Activated T-helper 1 cell treated with Interleukin-2 at 50 U/mL for 16 hours (primary cell): ENCODE results near the gene ASCC1.
"Not testable (repeated sequence)": the region's sequence is repeated elsewhere in the genome, so short reads cannot be mapped to it uniquely, and the experiment has no call there.

Experiments
- DNase-seq: peaks from one replicate; pipeline ENCODE4 v3.0.0-alpha.2; 2020; ENCODE audit warnings: low read depth

ASCC1 gene

DNA sequence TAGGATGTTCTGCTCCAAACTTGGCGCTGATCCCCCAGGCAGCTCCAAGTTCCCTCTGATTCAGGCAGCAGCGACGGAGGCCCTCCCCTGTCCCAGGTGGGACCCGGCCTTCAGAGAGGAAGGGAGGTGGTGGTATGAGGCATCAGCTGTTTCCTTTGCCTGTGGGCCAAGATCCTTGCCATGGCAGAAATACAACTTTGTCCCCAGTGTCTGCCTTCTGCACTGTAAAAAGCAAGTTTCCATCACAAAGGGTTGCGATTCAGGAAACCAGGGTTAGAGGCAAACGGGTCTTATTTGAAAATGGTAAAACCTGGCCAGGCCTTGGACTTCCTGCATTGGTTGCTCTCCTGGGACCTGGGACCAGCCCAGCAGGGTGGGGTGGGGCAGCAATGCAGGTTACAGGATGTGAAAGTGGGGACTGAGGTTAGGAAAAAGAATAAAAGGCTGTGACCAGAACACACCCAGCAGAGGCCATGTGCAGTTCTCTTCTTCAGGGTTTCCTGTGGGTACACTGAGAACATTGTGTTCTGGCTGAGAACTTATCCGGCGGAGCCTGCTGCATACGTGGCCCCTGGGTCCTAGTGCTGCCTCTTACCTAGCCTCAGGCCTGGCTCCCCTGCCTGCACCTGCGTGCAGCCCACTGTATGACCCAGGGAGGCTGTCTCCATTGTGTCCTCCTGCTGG, 32.5 kb upstream of the ASCC1 start:
- DNase-seq, result peak; percentile 55

- no peak for DNase-seq
These were observed 30.0 kb upstream of the ASCC1 start for GRCh38 chr10:72245949-72246525.

DNA sequence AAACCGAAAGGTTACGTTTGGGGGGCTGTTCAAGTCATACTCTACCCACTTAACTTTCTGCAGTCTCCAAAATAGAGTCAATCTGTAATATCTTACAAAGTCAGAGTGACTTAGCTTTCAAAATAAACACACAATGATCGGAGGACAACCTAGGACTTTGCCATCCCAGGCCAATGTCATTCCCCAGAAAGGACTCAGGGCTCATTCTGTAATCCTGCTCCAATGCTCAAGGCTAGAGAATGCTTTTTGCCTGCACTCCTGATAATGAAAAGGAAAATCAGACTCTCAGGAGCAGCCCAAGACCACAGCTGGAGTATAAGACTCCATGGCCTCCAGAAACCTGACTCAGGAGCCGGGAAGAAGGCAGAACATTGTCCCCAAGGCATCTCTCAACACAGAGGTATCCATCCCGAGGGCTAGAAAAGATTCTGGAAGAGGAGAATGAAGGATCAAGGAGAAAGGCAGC, 28.5 kb upstream of the ASCC1 start:
- DNase-seq, result no peak

DNA sequence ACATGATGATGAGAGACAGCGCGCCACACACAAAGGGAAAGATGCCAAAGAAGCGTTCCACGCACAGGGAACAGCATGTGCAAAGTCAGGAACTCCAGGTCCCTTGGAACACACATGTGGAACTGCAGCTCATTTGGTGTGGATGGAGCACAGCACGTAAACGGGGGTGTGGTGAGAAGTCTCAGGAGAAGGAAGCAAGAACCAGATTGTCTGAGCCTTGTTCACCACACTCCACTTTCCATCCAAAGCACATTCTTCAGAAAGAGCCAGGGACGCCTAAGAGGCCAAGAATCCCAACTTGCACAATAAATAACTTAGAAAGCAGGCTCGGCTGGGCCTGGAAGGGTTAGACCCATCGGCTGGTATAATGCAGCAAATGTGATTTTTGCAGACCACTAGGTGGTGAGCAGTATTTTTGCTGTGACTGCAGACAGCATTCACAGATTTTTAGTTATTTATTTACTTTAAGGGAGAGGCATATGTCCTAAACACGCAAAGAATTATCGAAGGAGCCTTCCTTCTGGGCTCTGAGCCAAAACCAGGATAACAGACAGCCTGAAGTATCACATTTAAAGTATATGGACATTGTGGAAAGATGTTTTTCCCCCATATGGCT, 27.9 kb upstream of the ASCC1 start:
- DNase-seq, result no peak

GRCh38 chr10:72242675-72243074, 26.6 kb upstream of the ASCC1 start:
- DNase-seq, result no peak

- no peak for DNase-seq
These were observed 25.7 kb upstream of the ASCC1 start for GRCh38 chr10:72241691-72242252.

DNA sequence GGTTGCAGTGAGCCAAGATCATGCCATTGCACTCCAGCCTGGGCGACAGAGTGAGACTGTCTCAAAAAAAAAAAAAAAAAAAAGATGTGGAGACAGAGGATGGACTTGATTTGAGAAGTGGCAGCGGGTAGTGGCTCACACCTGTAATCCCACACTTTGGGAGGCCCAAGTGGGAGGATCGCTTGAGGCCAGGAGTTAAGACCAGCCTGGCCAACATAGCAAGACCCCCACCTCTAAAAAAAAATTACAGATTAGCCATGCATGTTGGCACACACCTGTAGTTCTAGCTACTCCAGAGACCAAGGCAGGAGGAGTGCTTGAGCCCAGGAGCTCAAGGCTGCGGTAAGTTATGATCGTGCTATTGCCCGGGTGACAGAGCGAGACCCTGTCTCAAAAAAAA, 24.3 kb upstream of the ASCC1 start:
- DNase-seq, result no peak

- no peak for DNase-seq
These were observed 23.3 kb upstream of the ASCC1 start for GRCh38 chr10:72239409-72239808.

- DNase-seq, result no peak
These were observed 22.5 kb upstream of the ASCC1 start for GRCh38 chr10:72238392-72239175.

DNA sequence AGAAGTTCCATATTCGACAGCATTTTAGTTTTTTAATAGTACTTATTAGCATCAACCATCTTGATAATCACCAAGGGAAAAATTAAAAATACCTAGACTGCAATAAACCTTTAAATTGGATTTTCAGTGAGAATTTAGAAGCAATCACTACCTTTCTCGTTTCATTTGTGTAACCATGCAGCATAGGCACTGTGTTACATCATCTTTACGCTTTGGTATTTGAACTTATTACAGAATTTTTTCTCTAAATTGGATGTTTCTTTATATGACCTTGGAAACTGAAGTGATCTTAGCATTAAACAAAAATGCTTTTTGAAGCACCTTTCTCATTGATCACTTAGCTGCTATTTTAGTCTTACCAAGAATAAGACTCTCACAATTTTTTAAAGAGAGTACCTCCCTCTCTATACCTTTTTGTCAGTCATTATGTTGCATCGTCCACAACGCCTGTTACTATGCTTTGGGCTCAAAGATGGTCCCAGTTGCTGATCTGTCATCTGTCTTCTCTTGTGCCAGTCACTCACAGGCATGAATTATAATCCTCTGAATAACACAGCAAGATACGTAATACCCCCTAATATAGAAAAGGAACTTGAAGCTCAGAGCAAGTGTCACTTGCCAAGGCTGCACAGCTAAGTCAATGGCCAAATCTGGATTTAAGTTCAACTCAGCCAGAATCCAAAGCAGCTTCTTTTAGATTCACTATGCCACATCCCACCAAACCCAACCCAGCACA, 19.6 kb upstream of the ASCC1 start:
- no peak for DNase-seq

- DNase-seq, result no peak
These were observed 18.6 kb upstream of the ASCC1 start for GRCh38 chr10:72234560-72235095.

DNA sequence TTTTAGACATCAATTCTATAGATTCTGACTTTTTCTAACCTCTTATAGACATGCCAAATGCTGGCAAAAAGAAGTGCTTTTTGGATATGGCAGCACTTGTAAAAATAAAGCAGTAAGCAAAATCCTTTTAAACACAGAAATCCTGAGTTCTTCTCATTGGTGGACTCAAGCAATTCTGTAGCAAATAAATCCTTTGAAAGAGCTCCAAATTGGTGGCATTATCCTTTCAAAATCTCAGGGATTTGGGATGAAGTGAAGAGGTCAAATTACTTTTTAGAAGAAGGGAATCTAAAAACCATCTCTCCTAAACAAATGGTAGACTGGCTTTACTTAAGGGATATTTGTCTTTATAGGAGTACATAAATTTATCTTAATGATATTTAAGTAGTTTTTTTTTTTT, 17.5 kb upstream of the ASCC1 start:
- DNase-seq, result no peak

GRCh38 chr10:72229261-72230251, 13.5 kb upstream of the ASCC1 start:
- DNase-seq, result no peak

GRCh38 chr10:72228318-72228751, 12.3 kb upstream of the ASCC1 start:
- no peak for DNase-seq

GRCh38 chr10:72227826-72228225, 11.8 kb upstream of the ASCC1 start:
- DNase-seq, result no peak

GRCh38 chr10:72226418-72227027, 10.4 kb upstream of the ASCC1 start:
- DNase-seq, result no peak

DNA sequence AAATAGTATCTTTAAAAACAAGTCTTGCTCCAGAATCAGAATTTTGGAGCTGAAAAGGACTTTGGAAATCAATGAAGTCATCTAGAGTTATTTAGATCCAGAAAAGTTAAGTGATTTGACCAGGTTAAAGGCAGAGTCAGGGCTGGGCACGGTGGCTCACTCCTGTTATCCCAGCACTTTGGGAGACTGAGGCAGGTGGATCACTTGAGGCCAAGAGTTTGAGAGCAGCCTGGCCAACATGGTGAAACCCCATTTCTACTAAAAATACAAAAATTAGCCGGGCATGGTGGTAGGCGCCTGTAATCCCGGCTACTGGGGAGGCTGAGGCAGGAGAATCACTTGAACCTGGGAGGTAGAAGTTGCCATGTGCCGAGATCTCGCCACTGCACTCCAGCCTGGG, 8.1 kb upstream of the ASCC1 start:
- not testable (repeated sequence) for DNase-seq

DNA sequence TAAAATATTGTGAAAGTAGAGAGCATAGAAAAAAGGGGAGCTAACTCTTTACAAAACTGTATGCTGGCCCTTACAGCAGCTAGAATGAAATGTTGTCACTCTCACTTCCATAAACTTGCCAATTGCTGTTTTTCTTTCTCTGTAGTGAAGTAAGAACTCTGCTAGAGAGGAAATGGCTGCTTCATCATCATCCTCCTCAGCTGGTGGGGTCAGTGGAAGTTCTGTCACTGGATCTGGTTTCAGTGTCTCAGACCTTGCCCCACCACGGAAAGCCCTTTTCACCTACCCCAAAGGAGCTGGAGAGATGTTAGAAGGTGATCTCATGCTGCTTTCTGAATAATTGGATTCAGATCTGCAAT, 7.6 kb upstream of the ASCC1 start:
- no peak for DNase-seq

DNA sequence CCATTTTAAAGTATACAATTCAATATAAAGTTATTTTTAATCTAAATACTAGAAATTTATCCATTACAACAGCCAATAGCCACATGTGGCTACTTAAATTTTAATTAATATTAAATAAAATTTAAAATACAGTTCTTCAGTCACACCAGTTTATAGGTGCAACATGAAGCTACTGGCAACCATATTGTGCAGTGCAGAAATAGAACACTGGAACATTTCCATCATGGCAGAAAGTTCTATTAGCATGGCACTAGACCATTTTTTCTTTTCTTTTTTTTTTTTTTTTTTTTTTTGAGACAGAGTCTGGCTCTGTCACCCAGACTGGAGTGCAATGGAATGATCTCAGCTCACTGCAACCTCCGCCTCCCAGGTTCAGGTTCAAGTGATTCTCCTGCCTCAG, 5.2 kb upstream of the ASCC1 start:
- no peak for DNase-seq

GRCh38 chr10:72220637-72221036, 4.6 kb upstream of the ASCC1 start:
- no peak for DNase-seq
